NCI-H2227 (cell line): ENCODE data around the gene IFI44L.

Experiments
- DNase-seq: peaks from one replicate; lab custom pipeline; 2025; ENCODE audit not compliant: unreplicated experiment; lab: John Stamatoyannopoulos, UW

The IFI44L gene

DNA sequence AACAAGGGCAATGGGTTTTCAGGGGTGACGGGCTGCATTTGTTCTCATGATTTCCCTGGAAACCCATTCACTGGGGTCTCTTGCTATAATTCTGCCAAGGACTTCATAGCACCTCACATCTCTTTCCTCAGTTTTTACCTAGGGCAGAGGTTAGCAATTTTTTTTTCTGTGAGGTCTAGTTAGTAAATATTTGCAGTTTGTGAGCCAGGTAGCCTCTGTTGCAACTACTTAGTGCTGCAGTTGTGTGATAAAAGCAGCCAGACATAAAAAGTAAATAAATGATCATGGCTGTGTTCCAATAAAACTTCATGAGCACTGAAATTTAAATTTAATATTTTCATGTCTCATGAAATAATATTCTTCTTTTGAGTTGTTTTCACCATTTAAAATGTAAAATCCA is 67.1 kb downstream of the IFI44L start:
- DNase-seq = no peak

DNA sequence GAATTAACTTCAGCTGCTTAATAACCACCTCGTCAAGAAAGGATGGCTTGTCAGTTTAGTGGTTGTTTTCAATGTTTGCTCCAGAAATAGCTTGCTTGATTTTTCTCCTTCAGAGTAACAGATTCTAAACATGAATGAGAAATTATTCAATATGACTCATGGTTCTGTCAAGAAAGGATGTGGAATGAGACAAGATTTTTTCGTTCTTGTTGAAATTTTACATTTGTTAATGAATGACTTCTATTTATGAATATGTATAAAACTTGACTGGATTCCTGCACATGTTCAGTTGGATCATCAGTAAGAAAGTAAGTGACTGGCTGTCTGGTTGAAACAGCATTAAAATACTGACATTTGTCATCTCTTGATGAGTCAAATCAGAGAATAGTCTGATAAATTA is 67.7 kb downstream of the IFI44L start:
- no peak for DNase-seq

- DNase-seq = no peak
Observed at GRCh38 chr1:78688697-78689096, 68.4 kb downstream of the IFI44L start.

GRCh38 chr1:78690516-78690915 is 70.3 kb downstream of the IFI44L start:
- no peak for DNase-seq

GRCh38 chr1:78691995-78692747 is 71.9 kb downstream of the IFI44L start:
- DNase-seq = no peak
